GM21360 (cell line): ENCODE measurements around the gene PPM1H.
"Not testable (repeated sequence)": the region's sequence is repeated elsewhere in the genome, so short reads cannot be mapped to it uniquely, and the experiment has no call there.

Experiments
- ATAC-seq: cut with Tn5 transposase; IDR thresholded peaks from one replicate; pipeline ENCODE4 v1.9.1; 2021; ENCODE audit warnings: mild to moderate bottlenecking, moderate library complexity; ENCODE audit not compliant: unreplicated experiment

PPM1H gene

DNA sequence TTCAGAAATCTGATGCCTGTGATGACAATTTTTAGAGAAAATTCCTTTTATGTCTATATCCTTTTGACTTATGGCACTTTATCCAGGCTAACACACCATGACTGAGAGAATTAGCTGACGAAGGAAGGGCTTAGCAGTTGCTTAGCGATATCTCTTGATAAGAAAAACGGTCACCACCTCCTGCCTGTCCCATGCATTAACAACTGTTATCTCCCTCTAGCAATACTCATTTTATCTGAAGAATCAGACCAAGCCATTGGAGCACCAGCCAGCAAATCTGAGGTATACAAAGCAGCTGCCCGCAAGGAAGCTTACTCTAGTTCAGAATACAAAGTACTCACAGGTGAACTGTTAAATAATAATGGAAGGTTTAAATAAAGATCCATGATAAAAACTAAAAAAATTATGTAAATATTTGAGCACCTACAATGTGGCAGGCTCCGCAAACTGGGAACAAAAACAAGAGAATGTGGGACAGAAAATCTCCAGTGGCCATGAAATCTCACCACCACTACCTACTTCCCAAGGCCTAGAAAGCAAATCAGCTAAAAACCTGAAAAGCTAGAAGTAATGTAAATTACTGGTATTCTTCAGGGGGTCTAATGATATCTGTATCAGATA, 24.3 kb downstream of the PPM1H start:
- no peak for ATAC-seq

- ATAC-seq: no peak
These were observed 25.6 kb downstream of the PPM1H start for GRCh38 chr12:62909340-62909739.

GRCh38 chr12:62908674-62909073, 26.3 kb downstream of the PPM1H start:
- no peak for ATAC-seq

DNA sequence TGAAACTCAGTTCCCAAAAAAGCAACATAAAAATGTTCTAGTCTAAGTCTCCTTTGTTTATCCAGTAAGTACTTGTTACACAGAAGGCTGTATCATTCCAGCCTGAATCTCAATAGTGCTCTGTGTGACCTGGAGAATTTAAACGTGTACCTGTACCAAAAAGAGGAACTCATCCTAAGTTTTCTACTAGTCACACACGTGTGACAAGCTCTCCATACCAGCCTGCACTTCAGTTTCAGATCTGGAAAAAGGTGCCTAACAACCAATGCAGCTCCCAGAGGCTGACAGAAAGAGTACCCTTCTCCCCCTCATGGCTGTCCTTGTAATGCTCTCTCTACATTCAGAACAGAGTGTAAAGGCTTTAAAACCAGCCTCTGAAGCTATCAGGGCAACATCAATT, 27.4 kb downstream of the PPM1H start:
- ATAC-seq: no peak

- no peak for ATAC-seq
These were observed 27.9 kb downstream of the PPM1H start for GRCh38 chr12:62907078-62907477.

DNA sequence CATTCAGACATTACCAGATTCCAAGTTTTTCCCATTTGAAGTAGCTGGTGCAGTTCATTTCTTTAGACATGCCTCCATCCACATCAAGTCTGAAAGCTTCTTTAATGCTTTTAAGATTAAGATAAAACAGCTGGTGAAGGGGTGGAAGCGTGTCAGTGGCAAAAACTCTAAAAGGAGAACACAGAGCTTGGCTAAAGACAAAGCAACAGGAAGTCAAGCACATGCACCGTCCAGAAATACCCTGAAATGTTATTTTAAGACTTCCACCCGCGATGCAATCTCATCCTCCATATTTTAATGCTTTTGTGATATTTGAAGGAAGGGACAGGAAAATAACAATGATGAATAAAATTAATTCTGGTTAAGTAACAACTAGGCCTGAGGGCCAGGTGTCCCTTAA, 31.8 kb downstream of the PPM1H start:
- no peak for ATAC-seq

- no peak for ATAC-seq
These were observed 34.2 kb downstream of the PPM1H start for GRCh38 chr12:62900686-62901272.

DNA sequence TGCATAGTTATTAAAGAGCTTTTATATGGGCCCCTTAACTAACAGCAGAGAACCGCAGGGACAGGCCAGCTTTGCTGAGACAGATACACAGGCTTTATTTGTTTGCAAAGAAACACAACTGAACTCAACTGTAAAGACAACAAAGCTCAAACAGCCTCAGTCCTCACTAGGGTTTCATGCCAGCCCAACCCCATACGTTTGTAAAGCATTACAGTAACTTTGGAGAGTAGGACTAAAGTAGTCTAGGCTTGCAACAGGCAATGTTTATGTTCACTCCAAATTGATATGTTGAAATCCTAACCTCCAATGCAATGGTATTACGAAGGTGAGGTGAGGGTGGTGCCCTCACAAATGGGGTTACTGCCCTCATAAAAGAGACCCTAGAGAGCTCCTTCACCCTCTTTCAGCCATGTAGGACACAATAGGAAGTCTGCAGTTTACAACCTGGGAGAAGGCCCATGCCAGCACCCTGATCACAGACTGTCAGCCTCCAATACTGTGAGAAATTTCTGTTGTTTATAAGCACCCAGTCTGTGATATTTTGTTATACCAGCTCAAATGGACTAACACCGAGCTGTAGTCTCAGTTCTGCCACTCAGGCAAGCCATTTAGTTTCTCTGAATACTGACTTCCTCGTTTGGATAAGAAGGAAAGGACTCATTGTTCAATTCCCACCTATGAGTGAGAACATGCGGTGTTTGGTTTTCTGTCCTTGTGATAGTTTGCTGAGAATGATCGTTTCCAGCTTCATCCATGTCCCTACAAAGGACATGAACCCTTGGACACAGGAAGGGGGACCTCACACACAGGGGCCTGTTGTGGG, 35.2 kb downstream of the PPM1H start:
- no peak for ATAC-seq

GRCh38 chr12:62898526-62898925, 36.4 kb downstream of the PPM1H start:
- no peak for ATAC-seq

GRCh38 chr12:62895351-62895877, 39.5 kb downstream of the PPM1H start:
- no peak for ATAC-seq

GRCh38 chr12:62893276-62893675, 41.7 kb downstream of the PPM1H start:
- ATAC-seq: no peak

GRCh38 chr12:62891805-62892549, 43.0 kb downstream of the PPM1H start:
- ATAC-seq: no peak

- no peak for ATAC-seq
These were observed 46.4 kb downstream of the PPM1H start for GRCh38 chr12:62888454-62889110.

DNA sequence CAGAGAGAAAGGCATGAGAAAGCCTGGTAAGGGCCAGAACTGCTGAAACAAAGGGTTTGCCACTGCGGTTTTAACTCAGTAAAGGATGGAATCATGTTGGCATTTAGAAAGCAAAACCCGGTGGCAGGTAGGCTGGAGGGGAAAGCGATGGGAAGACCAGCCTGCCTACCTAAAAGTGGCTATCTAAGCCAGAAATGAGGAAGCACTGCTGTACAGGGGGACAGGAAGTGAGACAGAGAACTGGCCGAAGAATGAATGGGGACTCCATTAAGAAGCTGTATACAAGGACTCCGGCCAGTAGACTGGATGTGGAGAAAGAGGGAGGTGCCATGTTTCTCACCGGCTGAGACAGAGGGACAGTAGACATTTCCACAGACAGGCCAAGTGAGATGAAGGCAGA, 48.2 kb downstream of the PPM1H start:
- ATAC-seq: no peak

DNA sequence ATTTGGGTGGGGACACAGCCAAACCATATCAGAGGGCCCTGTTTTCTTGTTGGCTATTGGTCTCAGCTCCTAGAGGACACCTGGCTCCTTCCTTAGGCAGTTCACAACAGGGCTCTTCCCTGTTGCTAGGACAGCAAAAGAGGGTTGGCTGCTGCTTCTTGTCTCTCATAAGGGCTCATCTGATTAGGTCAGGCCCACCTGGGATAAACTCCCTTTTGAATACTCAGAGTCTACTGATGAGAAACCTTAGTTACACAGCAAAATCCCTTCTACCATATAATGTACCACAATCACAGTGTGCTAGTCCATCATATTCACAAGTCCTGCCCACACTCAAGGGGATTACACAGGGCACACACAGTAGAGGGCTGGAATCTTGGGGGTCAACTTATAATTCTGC, 49.7 kb downstream of the PPM1H start:
- no peak for ATAC-seq

DNA sequence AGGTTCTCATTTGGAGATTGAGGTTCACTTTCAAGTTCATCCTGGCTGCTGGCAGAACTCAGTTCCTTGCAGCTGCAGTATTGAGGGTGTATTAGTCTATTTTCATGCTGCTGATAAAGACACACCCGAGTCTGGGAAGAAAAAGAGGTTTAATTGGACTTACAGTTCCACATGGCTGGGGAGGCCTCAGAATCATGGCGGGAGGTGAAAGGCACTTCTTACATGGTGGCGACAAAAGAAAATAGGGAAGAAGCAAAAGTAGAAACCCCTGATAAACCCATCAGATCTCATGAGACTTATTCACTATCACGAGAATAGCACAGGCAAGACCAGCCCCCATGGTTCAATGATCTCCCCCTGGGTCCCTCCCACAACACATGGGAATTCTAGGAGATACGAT, 50.1 kb downstream of the PPM1H start:
- not testable (repeated sequence) for ATAC-seq

GRCh38 chr12:62882696-62883095, 52.3 kb downstream of the PPM1H start:
- ATAC-seq: peak; percentile 44

DNA sequence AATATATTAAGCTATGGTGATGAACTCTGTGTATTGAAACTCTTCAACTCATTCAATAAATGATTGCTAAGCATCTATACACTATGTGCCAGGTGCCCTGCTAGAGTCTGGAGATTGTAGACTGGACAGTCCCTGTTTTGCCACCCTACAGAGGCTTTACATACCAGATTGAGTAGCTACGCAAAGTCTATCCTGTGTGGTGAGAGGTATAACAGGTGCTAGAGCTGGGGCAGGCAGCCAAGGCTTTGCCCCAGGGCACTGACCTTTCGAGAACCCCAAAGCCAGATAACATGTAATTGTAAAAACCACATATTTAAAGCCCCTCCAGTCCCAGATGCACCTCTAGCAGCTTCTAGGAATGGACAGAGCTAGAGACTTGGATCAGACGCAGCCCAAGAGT, 52.8 kb downstream of the PPM1H start:
- peak; percentile 13 for ATAC-seq

GRCh38 chr12:62879691-62880090, 55.3 kb downstream of the PPM1H start:
- no peak for ATAC-seq

- ATAC-seq: not testable (repeated sequence)
These were observed 55.7 kb downstream of the PPM1H start for GRCh38 chr12:62879228-62879627.

DNA sequence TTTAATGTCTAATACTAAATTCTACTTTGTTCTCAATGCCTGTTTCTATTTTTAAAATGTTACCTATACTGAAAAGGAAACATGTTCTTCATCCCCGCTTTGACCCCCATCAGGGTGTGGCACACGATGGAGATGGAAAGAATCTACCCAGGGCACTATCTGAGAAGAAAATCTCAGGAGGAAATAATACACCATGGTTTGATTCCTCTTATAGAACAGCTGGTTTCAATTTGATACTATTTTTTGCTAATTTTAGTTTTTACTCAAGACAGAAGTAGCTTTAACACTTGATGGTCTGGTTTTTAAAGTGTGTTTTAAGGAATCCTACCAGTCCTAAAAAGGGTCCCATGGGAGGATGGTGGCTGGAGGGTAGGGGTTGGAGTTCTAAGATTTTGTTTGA, 56.7 kb downstream of the PPM1H start:
- no peak for ATAC-seq
